Activated CD8-positive, alpha-beta memory T cell treated with anti-CD3 and anti-CD28 coated beads, Interleukin-2, amount 10 ng/mL, durations not matched to agents 7 days and 5 days (primary cell): Measurements from ENCODE around the gene MT1X. TPM values are rescaled to one million over a fixed set of nuclear protein-coding genes. Genes with fewer than 3 reads are reported as not detected.

Experiments used
- ATAC-seq: fragments of 150-1000 bp; cut with Tn5 transposase; one replicate; pipeline ENCODE4 v1.10.0; 2021; ENCODE audit warnings: moderate library complexity
- CTCF ChIA-PET: fragments of 350-600 bp; sonication (Branson Sonifier 250); formaldehyde crosslinking; loops from one replicate; lab custom pipeline; 2021; ENCODE audit warnings: antibody characterized with exemption; lab: Charles Lee
- DNase-seq: peaks from one replicate; pipeline ENCODE4 v3.0.0-alpha.2; 2020
- H3K27ac Mint-ChIP-seq: one replicate; pipeline ENCODE4 v1.8.0; 2021; ENCODE audit warnings: mild to moderate bottlenecking, mixed read lengths
- H3K27me3 Mint-ChIP-seq: one replicate; pipeline ENCODE4 v1.8.0; 2021; ENCODE audit warnings: mixed read lengths
- H3K36me3 Mint-ChIP-seq: one replicate; pipeline ENCODE4 v1.8.0; 2021; ENCODE audit warnings: mild to moderate bottlenecking, mixed read lengths
- H3K4me1 Mint-ChIP-seq: one replicate; pipeline ENCODE4 v1.8.0; 2021; ENCODE audit warnings: mixed read lengths
- H3K4me3 Mint-ChIP-seq: one replicate; pipeline ENCODE4 v1.8.0; 2021; ENCODE audit warnings: mild to moderate bottlenecking, moderate library complexity, mixed read lengths
- H3K9me3 Mint-ChIP-seq: one replicate; pipeline ENCODE4 v1.8.0; 2022; ENCODE audit warnings: low read depth, mixed read lengths
- total RNA-seq, 2 experiments: library from RNA; stranded (reverse); gene quantifications; one replicate each; pipeline ENCODE4 v1.2.3, GENCODE V29; 2021

Gene MT1X
- total RNA-seq, 2 experiments from 2014 or later: 34.2 to 39.5 TPM

DNA sequence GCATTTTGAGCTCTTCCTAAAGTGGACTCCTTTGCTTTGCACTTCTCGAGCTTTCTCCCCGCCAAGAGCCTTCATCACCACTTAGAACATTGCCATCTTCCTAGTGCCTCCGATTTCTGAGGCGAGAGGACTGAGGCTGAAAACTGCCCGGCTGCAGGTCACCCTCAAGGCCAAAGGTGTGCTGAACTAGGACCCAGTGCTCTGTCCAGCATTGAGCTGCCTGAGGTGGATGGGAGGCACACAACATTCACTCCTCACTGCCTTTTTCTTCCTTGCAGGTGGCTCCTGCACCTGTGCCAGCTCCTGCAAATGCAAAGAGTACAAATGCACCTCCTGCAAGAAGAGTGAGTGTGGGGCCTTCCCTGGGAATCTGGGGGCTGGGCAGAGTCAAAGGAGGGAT is 38.4 kb upstream of the MT1X start:
- Mint-ChIP-seq H3K27me3 (peaks cover 64% of the 10 kb centered on the region), H3K36me3 (no peaks in the 10 kb centered on the region), H3K4me1 (peaks cover 20% of the 10 kb centered on the region), H3K4me3 (peak overlapping the region; percentile 60), H3K27ac (peak overlapping the region; percentile 47), H3K9me3 (no peaks in the 10 kb centered on the region)
- DNase-seq (no peak), ATAC-seq (no peak)
- CTCF ChIA-PET: interaction anchor here (0.6 to 4.7 kb wide), 26 partner anchors 9 to 308 kb away, joined by 3 to 38 read pairs (median 4); partner anchors contain the start of genes BBS2, MT1E, MT1F and MT2A

DNA sequence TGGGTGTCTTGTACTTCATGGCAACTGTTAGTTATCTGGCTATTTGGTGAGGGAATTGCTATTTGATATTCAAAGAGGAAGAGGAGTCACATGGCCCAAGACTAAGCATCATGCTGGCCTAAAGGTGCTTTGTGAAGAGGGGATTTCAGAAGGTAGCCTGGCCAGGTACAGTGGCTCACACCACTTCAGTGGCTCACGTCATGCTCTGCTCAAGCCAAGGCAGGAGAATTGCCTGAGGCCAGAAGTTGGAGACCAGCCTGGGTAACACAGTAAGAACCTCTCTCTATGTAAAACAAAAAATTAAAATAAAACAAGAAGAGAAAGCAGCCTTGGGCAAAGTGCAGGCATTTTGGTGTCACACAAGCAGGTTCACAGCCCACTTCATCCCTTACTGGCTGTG is 37.0 kb upstream of the MT1X start:
- no peak for ATAC-seq
- Mint-ChIP-seq H3K4me3 (no peak overlapping the region), H3K36me3 (no peaks in the 10 kb centered on the region), H3K4me1 (peaks cover 20% of the 10 kb centered on the region), H3K27me3 (peaks cover 59% of the 10 kb centered on the region), H3K9me3 (no peaks in the 10 kb centered on the region), H3K27ac (no peak overlapping the region)
- CTCF ChIA-PET: interaction anchor here (2.4 kb wide), 1 partner anchor 16 kb away, joined by 22 read pairs; no protein-coding TSS in a partner anchor
- DNase-seq: no peak

DNA sequence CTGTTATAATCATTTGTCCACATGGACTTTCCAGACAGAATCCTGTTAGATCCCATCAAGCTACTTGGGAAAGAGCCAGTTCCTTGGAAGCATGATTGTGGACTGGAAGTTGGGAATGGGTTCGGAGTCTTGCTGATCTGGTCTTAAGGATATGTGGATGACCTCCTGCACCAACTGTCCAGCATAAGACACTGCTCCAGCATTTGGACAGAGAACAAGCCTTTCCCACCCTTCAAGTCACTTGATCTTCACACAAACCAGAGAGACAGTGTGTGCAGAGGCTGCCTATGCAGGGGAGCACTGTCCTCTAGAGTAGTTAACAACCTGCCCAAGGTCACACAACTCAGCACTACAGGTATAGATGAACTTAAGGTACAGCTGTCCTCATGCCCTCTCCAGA is 36.4 kb upstream of the MT1X start:
- no peak for DNase-seq
- no peak for ATAC-seq
- Mint-ChIP-seq H3K36me3 (no peaks in the 10 kb centered on the region), H3K4me1 (peaks cover 20% of the 10 kb centered on the region), H3K9me3 (no peaks in the 10 kb centered on the region), H3K27me3 (peaks cover 54% of the 10 kb centered on the region), H3K27ac (no peak overlapping the region), H3K4me3 (no peak overlapping the region)
- CTCF ChIA-PET: interaction anchor here (1.8 kb wide), 1 partner anchor 17 kb away, joined by 5 read pairs; no protein-coding TSS in a partner anchor

DNA sequence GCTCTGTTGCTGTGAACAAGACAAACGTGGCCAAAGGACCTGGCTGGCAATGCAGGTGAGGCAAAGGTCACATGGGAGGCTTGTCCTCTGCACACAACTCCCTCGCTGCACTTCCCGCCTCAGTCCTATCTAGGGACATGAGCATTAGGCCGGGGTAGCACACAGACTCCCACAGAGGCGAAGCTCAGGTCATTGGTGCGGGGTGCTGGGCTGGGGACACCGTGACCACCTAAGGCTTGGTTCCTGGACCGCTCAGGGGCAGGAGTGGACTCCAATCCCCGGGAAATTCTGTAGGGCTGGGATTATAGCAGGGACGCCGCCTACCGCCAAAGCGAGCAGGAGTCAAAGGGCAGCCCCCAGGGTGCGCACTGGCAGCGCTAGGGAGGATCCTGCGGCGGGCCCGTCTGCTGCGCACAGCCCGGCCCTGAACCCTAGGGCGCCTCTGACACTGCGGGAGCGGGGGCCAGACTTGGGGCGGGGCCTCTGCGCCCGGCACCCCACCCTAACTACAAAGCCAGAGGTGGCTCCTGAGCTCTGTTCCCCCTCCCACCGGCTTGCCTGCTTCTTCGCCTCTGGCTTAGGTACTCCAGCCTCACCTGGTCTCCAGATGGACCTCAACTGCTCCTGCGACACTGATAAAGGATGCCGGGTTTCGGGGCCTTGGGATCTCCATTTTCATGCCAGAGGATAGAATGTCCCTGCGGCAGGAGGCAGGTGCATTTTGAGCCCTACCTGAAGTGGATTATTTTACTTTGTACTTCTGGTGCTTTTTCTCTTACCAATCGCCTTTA is 34.4 kb upstream of the MT1X start:
- ATAC-seq (no peak), DNase-seq (no peak)
- Mint-ChIP-seq H3K4me1 (peaks cover 11% of the 10 kb centered on the region), H3K27ac (no peak overlapping the region), H3K36me3 (no peaks in the 10 kb centered on the region), H3K27me3 (peaks cover 53% of the 10 kb centered on the region), H3K4me3 (no peak overlapping the region), H3K9me3 (no peaks in the 10 kb centered on the region)
- CTCF ChIA-PET: no interaction called here

DNA sequence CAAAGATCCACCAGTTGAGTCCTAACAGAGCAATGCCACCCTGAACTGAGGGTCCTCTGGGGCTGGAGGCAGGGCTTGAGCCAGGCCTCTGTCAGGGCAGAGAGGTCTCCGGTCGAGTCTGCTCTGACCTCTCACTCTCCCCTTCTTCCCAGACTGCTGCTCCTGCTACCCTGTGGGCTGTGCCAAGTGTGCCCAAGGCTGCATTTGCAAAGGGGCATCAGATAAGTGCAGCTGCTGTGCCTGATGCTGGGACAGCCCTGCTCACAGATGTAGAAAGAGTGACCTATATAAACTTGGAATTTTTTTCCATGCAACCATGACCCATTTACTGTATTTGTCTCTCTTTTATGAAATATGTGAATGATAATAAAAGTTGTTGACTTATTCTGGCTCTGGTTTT is 33.0 kb upstream of the MT1X start:
- H3K4me3 Mint-ChIP-seq: no peak overlapping the region
- CTCF ChIA-PET: interaction anchor here (1.1 to 1.5 kb wide), 2 partner anchors 19 to 52 kb away, joined by 3 to 4 read pairs; no protein-coding TSS in a partner anchor
- no peaks in the 10 kb centered on the region for H3K36me3 Mint-ChIP-seq
- peaks cover 50% of the 10 kb centered on the region for H3K27me3 Mint-ChIP-seq
- H3K9me3 Mint-ChIP-seq: no peaks in the 10 kb centered on the region
- H3K4me1 Mint-ChIP-seq: peaks cover under 1% of the 10 kb centered on the region
- ATAC-seq (no peak), DNase-seq (no peak)
- no peak overlapping the region for H3K27ac Mint-ChIP-seq

DNA sequence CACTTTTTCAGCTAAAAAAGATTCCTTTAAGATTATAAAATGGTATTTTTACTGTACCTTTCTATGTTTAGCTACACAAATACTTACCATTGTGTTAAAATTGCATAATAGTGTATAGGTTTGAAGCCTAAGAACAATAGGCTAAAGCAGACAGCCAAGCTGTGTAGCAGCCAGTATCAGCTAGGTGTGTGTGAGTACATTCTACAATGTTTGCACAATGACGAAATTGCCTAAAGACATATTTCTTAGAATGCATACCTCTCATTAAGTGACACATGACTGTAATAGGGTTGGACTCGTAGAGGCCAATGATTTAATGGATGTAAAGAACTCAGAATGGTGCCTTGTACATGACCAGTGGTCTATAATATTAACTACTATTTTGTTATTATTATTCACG is 32.5 kb upstream of the MT1X start:
- no peak for ATAC-seq
- Mint-ChIP-seq H3K4me1 (no peaks in the 10 kb centered on the region), H3K9me3 (no peaks in the 10 kb centered on the region), H3K4me3 (no peak overlapping the region), H3K27ac (no peak overlapping the region), H3K36me3 (no peaks in the 10 kb centered on the region), H3K27me3 (peaks cover 49% of the 10 kb centered on the region)
- CTCF ChIA-PET: interaction anchor here (1.1 to 1.5 kb wide), 2 partner anchors 19 to 52 kb away, joined by 3 to 4 read pairs; no protein-coding TSS in a partner anchor
- DNase-seq: no peak

DNA sequence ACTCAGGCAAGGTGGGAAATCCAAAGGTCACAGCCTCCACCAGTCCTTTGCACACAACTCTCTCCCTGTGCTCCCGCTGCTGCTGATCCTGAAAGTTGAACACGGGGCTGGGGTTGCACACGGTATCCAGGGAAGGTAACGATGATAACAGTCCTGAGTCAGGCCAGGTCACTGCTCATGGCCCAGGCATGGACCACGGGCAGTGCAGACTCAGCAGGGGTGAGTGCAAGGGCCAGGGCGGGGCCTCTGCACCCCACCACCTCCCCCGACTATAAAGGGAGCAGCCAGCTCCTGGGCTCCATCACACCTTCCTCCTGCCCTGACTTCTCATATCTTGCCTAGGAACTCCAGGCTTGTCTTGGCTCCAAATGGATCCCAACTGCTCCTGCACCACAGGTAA is 30.7 kb upstream of the MT1X start, which contains the start of gene MT1B:
Gene MT1B, plus strand, starts transcription at position 301 of the 400 bp plus-strand sequence. Its CDS starts 68 bp downstream, at position 369.
- H3K27ac Mint-ChIP-seq: no peak within 1 kb of the TSS
- peaks cover 43% of the 10 kb centered on the region for H3K27me3 Mint-ChIP-seq
- ATAC-seq (no peak), DNase-seq (no peak)
- no peak within 1 kb of the TSS for H3K4me3 Mint-ChIP-seq
- no peaks in the 10 kb centered on the region for H3K36me3 Mint-ChIP-seq
- H3K4me1 Mint-ChIP-seq: no peaks in the 10 kb centered on the region
- CTCF ChIA-PET: no interaction called here
- H3K9me3 Mint-ChIP-seq: no peaks in the 10 kb centered on the region

DNA sequence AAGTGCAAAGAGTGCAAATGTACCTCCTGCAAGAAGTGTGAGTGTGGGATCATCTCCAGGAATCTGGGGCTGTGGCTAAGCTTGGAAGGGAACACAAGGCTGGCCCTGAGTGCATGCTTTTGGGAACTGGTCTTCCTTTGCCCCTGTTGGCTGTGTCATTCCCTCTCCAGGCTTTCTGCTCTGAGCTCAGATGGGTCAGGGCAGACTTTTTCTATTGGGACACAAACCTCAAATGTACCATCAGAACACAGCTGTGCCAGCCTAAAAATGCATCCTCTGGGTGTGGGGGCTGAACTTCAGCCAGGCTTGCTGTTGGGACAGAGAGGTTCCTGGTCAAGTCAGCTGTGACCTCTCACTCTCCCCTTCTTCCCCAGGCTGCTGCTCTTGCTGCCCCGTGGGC is 29.7 kb upstream of the MT1X start:
- Mint-ChIP-seq H3K9me3 (no peaks in the 10 kb centered on the region), H3K4me1 (peaks cover 4% of the 10 kb centered on the region), H3K36me3 (no peaks in the 10 kb centered on the region), H3K27me3 (peaks cover 37% of the 10 kb centered on the region), H3K4me3 (no peak overlapping the region), H3K27ac (no peak overlapping the region)
- CTCF ChIA-PET: interaction anchor here (1.0 to 1.6 kb wide), 2 partner anchors 9 to 21 kb away, joined by 3 read pairs; no protein-coding TSS in a partner anchor
- DNase-seq (no peak), ATAC-seq (no peak)

DNA sequence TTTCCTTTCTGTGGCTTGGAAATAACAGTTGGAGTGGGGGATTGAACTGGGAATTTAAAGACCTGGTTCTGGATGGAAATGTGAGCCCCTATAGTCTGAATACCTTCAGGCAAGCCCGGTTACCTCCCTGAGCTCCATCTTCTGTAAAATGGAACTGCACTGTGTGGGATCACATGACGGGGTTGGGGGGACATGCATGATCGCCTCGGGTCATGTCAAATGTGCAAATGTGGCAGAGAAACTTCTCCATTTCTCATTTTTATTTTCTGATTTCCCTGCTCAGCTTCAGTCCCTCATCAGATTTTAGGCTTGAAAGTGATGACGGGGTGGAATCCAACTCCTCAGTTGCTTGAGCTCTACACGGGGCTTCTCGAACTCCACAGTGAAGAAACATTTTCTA is 29.1 kb upstream of the MT1X start:
- Mint-ChIP-seq H3K27ac (no peak overlapping the region), H3K4me1 (peaks cover 8% of the 10 kb centered on the region), H3K4me3 (no peak overlapping the region), H3K9me3 (no peaks in the 10 kb centered on the region), H3K27me3 (peaks cover 32% of the 10 kb centered on the region), H3K36me3 (no peaks in the 10 kb centered on the region)
- ATAC-seq (no peak), DNase-seq (no peak)
- CTCF ChIA-PET: interaction anchor here (1.0 to 1.6 kb wide), 2 partner anchors 10 to 21 kb away, joined by 3 read pairs; no protein-coding TSS in a partner anchor

DNA sequence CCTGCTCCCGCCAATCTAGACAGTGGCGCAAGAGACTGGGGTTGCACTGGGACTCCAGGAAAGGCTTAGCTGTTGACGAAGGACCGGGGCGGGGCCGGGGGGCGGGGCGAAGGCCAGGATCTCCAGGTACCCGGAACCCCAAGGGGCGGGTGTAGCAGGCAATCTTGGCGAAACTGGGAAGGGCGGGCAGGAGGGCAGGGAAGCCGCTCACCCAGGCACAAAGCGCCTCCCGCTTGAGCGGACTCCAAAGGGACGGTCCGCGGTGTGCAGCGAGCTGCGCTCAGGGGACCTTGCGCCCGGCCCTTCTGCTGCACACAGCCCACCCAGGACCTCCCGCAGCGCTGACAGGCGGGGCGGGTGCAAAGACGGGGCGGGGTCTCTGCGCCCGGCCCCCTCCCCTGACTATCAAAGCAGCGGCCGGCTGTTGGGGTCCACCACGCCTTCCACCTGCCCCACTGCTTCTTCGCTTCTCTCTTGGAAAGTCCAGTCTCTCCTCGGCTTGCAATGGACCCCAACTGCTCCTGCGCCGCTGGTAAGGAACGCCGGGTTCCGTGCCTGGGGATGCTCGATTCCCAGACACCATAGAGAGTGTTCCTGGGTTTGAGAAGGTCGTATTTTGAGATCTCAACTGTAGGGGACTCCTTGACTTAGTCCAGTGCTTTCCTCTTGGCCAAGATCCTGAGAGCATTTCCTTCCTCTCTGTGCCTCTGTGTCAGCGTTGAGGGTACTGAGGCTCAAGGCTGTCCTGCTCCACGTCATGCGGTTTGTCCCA is 24.5 kb upstream of the MT1X start, which contains the start of gene MT1F:
Gene MT1F, plus strand, starts transcription at position 405 of the 772 bp plus-strand sequence. Its CDS starts 100 bp downstream, at position 505.
- Mint-ChIP-seq H3K27me3 (peaks cover 9% of the 10 kb centered on the region), H3K36me3 (no peaks in the 10 kb centered on the region), H3K4me1 (peaks cover 27% of the 10 kb centered on the region), H3K9me3 (no peaks in the 10 kb centered on the region), H3K27ac (peak within 1 kb of the TSS; percentile 88), H3K4me3 (peak within 1 kb of the TSS; percentile 90)
- CTCF ChIA-PET: interaction anchor here (0.7 to 1.1 kb wide), 2 partner anchors 14 to 45 kb away, joined by 3 read pairs; no protein-coding TSS in a partner anchor
- DNase-seq: peak; percentile 87
- peak; percentile 91 for ATAC-seq

DNA sequence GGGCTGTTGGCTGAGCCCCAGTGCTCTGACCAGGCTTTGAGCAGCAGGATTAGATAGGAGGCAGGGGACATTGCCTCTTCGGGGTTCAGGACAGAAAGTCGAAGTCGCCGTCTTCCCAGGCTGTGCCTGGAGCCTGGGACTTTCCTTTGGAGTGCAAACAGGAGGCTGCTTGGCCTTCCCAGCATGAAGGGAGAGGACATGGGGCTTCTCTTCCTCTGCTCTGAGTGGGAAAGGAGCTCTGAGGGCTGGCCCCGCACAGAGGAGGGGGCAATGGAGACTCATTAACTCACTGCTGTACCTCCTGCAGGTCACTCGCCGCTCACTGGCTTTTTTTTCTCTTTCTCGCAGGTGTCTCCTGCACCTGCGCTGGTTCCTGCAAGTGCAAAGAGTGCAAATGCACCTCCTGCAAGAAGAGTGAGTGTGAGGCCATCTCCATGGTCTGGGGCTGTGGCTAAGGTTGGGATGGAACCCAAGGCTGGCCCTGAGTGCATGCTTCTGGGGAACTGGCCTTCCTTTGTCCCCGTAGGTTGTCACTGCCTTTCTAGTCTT is 23.9 kb upstream of the MT1X start:
- ATAC-seq (no peak), DNase-seq (no peak)
- H3K4me3 Mint-ChIP-seq: peak overlapping the region; percentile 90
- CTCF ChIA-PET: interaction anchor here (0.6 to 1.1 kb wide), 2 partner anchors 44 to 46 kb away, joined by 3 read pairs; no protein-coding TSS in a partner anchor
- H3K27ac Mint-ChIP-seq: peak overlapping the region; percentile 88
- H3K36me3 Mint-ChIP-seq: no peaks in the 10 kb centered on the region
- H3K9me3 Mint-ChIP-seq: no peaks in the 10 kb centered on the region
- H3K4me1 Mint-ChIP-seq: peaks cover 29% of the 10 kb centered on the region
- peaks cover 5% of the 10 kb centered on the region for H3K27me3 Mint-ChIP-seq

DNA sequence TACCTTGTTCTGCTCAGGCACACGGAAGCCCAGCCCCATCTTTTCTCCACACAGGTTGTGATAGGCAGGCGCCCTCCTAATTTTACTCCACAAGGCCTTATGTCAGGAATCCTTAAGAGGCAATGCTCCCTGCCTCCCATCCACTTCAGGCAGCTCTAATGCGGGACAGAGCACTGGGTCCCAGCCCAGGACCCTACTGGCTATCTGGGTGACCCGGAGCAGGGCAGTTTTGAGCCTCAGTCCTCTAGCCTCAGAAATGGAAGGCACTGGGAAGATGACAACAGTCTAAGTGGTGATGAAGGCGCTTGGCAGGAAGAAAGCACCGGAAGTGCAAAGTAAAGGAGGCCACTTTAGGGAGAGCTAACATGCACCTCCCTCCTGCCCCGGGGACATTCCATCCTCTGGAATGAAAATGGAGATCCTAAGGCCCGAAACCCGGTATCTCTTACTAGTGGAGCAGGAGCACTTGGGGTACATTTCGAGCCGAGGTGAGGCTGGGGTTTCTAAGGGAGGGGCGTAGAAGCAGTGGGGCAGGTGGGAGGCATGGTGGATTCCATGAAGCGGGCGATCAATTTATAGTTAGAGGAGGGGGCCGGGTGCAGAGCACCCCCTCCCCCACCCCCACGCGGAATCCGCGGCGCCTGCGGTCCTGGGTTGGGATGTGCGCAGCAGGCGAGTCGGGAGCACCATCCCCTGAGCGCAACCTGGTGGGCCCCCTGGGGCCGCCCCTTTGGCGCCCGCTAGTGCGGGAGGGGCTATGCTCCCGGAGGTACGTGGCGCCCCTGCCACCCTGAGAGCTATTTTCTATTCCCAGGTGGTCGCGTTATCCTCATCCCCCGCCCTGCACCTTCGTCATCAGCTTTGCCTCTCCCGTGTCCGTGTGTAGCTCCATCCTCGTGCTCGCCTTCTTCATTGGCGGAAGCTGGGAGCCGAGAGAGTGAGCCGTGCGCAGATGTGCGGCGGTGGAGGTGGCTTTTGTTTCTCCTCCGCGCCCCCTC is 19.6 kb upstream of the MT1X start:
- DNase-seq: peak; percentile 68
- CTCF ChIA-PET: interaction anchor here (0.9 to 3.4 kb wide), 8 partner anchors 15 to 62 kb away, joined by 3 to 22 read pairs (median 4); partner anchors contain the start of genes MT1E and MT2A
- Mint-ChIP-seq H3K9me3 (no peaks in the 10 kb centered on the region), H3K4me1 (peaks cover 42% of the 10 kb centered on the region), H3K4me3 (peak overlapping the region; percentile 75), H3K27me3 (peaks cover 32% of the 10 kb centered on the region), H3K27ac (peak overlapping the region; percentile 76), H3K36me3 (no peaks in the 10 kb centered on the region)
- ATAC-seq: peak; percentile 73
